DOHH2 (cell line): ENCODE results near the gene DOCK4.

Experiments
- H3F3A ChIP-seq: fragments of 200-600 bp; sonication (generic), shearing (Covaris generic); 2 replicates; pipeline ENCODE4 v1.6.0; 2016; ENCODE audit warnings: antibody characterized with exemption, mild to moderate bottlenecking; ENCODE audit not compliant: control insufficient read depth, insufficient read depth
- H3K27ac ChIP-seq: fragments of 200-600 bp; sonication (generic); 2 replicates; pipeline ENCODE4 v1.5.1; 2014; ENCODE audit warnings: low read depth, mild to moderate bottlenecking, low read length, moderate library complexity
- H3K27me3 ChIP-seq: fragments of 200-600 bp; sonication (generic); 2 replicates; pipeline ENCODE4 v1.6.1; 2014; ENCODE audit warnings: mild to moderate bottlenecking, low read length, mixed read lengths; ENCODE audit not compliant: control insufficient read depth
- H3K36me3 ChIP-seq: fragments of 200-600 bp; sonication (generic); 2 replicates; pipeline ENCODE4 v1.6.1; 2014; ENCODE audit warnings: mild to moderate bottlenecking, low read length, moderate library complexity, mixed read lengths; ENCODE audit not compliant: control insufficient read depth
- H3K4me1 ChIP-seq: fragments of 200-600 bp; sonication (generic); 2 replicates; pipeline ENCODE4 v1.6.1; 2014; ENCODE audit warnings: mild to moderate bottlenecking, low read length, mixed read lengths; ENCODE audit not compliant: control insufficient read depth
- H3K4me2 ChIP-seq: fragments of 200-600 bp; sonication (generic); 2 replicates; pipeline ENCODE4 v1.6.0; 2014; ENCODE audit warnings: mild to moderate bottlenecking, low read length, moderate library complexity
- H3K4me3 ChIP-seq: fragments of 200-600 bp; sonication (generic); 2 replicates; pipeline ENCODE4 v1.5.1; 2014; ENCODE audit warnings: mild to moderate bottlenecking, low read length, mixed read lengths
- H3K79me2 ChIP-seq: fragments of 200-600 bp; sonication (generic); 2 replicates; pipeline ENCODE4 v1.6.1; 2014; ENCODE audit warnings: mild to moderate bottlenecking, low read length, mixed read lengths; ENCODE audit not compliant: control insufficient read depth
- H3K9me2 ChIP-seq: fragments of 200-600 bp; sonication (generic); replicated peaks from 2 replicates; pipeline ENCODE4 v1.6.1; 2014; ENCODE audit warnings: mild to moderate bottlenecking, low read length, mixed read lengths; ENCODE audit not compliant: control insufficient read depth
- H3K9me3 ChIP-seq: fragments of 200-600 bp; sonication (generic); 2 replicates; pipeline ENCODE4 v1.6.1; 2014; ENCODE audit warnings: antibody characterized with exemption, low read length, mixed read lengths; ENCODE audit not compliant: control insufficient read depth, insufficient read depth
- H4K20me1 ChIP-seq: fragments of 200-600 bp; sonication (generic); 2 replicates; pipeline ENCODE4 v1.6.0; 2014; ENCODE audit warnings: low read depth, mild to moderate bottlenecking, antibody characterized with exemption, low read length, moderate library complexity; ENCODE audit not compliant: control insufficient read depth, insufficient read depth
- CTCF ChIP-seq: fragments of 200-600 bp; sonication (generic); IDR thresholded peaks from one replicate; pipeline ENCODE4 v1.5.1; 2014; ENCODE audit warnings: antibody characterized with exemption, mild to moderate bottlenecking, low read depth, low read length; ENCODE audit not compliant: poor library complexity, severe bottlenecking
- EZH2phosphoT487 ChIP-seq: fragments of 200-600 bp; sonication (generic); IDR thresholded peaks from 2 replicates; pipeline ENCODE4 v1.6.1; 2017; ENCODE audit warnings: borderline replicate concordance, mild to moderate bottlenecking, antibody characterized with exemption, low read length, moderate library complexity, mixed read lengths

DOCK4 gene

GRCh38 chr7:111694376-111694775, 511.8 kb downstream of the DOCK4 start:
- Histone ChIP-seq H3K27me3 (0 out of 2 replicates have a peak, but pooled peaks cover 2% of the 10 kb centered on the region), H3K79me2 (no peaks in the 10 kb centered on the region), H3K27ac (no peak overlapping the region), H3K9me3 (no peaks in the 10 kb centered on the region), H3K36me3 (no peaks in the 10 kb centered on the region), H3K9me2 (no peaks in the 10 kb centered on the region), H3F3A (no peaks in the 10 kb centered on the region), H3K4me3 (no peak overlapping the region), H3K4me1 (no peaks in the 10 kb centered on the region), H3K4me2 (no peak overlapping the region), H4K20me1 (no peaks in the 10 kb centered on the region)
- TF ChIP-seq EZH2phosphoT487: no peak
- no peak for TF ChIP-seq CTCF

GRCh38 chr7:111690364-111691111, 515.7 kb downstream of the DOCK4 start:
- Histone ChIP-seq H3K4me3 (no peak overlapping the region), H3K27me3 (0 out of 2 replicates have a peak, but pooled peaks cover 2% of the 10 kb centered on the region), H3K27ac (no peak overlapping the region), H3K9me3 (no peaks in the 10 kb centered on the region), H3F3A (no peaks in the 10 kb centered on the region), H3K9me2 (no peaks in the 10 kb centered on the region), H3K4me1 (no peaks in the 10 kb centered on the region), H4K20me1 (no peaks in the 10 kb centered on the region), H3K4me2 (no peak overlapping the region), H3K79me2 (no peaks in the 10 kb centered on the region), H3K36me3 (no peaks in the 10 kb centered on the region)
- no peak for TF ChIP-seq CTCF
- TF ChIP-seq EZH2phosphoT487: no peak

DNA sequence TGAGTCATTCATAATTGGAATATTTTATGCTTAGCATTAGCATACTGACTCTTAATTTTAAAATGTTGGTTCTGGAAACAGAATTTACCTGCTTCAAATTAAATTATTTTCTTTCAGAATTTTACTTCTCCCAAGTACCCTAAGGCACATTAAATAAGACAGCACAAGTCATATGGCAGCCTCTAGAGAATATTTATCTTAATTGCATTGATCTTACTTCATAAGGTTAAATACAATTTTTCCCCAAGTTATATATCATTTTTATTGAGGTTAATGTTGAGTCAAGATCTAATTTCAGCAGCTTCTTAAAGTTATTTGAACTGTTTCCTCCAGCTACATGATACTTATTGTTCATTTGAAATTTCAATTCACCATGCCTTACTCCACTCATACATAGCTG, 520.9 kb downstream of the DOCK4 start:
- H3K4me2 ChIP-seq: no peak overlapping the region
- no peak for TF ChIP-seq EZH2phosphoT487
- H3K9me3 ChIP-seq: no peaks in the 10 kb centered on the region
- H3K27me3 ChIP-seq: peaks cover 3% of the 10 kb centered on the region; the same call in 1 of the 2 replicates
- no peaks in the 10 kb centered on the region for H3K36me3 ChIP-seq
- H3K4me1 ChIP-seq: no peaks in the 10 kb centered on the region
- H3K4me3 ChIP-seq: no peak overlapping the region
- no peaks in the 10 kb centered on the region for H3F3A ChIP-seq
- H4K20me1 ChIP-seq: no peaks in the 10 kb centered on the region
- no peaks in the 10 kb centered on the region for H3K9me2 ChIP-seq
- no peak overlapping the region for H3K27ac ChIP-seq
- H3K79me2 ChIP-seq: no peaks in the 10 kb centered on the region

DNA sequence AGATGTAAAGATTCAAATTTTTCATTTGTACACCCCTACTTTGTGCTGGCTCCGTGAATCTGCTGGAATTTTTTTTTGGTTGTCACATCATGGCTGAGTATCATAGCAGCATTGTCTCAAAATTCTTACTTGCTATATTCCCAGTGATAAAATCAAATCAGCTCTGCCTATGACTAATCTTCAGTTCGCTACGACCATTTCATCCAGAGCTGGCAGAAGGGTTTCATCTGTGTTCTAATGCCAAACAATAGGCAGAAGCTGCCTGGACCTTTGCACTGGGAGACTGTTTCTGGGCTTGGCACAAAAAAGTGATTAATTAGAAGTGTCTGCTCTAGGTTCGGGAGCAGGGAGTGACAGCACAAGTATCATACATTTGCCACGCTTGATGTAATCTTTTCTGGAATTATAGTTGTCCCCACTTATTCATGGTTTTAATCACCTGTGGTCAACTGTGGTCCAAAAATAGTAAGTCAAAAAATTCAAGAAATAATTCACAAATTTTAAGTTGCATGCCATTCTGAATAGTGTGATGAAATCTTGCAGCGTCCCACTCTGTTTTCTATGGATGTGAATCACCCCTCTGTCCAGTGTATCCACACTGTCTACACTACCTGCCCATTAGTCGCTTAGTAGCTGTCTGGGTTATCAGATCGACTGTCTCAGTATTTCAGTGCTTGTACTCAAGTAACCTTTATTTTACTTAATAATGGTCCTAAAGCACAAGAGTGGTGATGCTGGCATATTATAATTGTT, 523.4 kb downstream of the DOCK4 start:
- no peaks in the 10 kb centered on the region for H3K36me3 ChIP-seq
- H3F3A ChIP-seq: no peaks in the 10 kb centered on the region
- no peaks in the 10 kb centered on the region for H3K9me3 ChIP-seq
- H4K20me1 ChIP-seq: no peaks in the 10 kb centered on the region
- peaks cover 6% of the 10 kb centered on the region for H3K27me3 ChIP-seq
- no peak overlapping the region for H3K27ac ChIP-seq
- TF ChIP-seq CTCF: no peak
- no peak for TF ChIP-seq EZH2phosphoT487
- no peak overlapping the region for H3K4me2 ChIP-seq
- H3K4me3 ChIP-seq: no peak overlapping the region
- no peaks in the 10 kb centered on the region for H3K4me1 ChIP-seq
- H3K79me2 ChIP-seq: no peaks in the 10 kb centered on the region
- no peaks in the 10 kb centered on the region for H3K9me2 ChIP-seq
